Smooth muscle cell (in vitro differentiated cells): ENCODE data around the gene SRMS. TPM values are rescaled to one million over a fixed set of nuclear protein-coding genes. Genes with fewer than 3 reads are reported as not detected.

Source experiments
- DNase-seq: peaks from one replicate; lab custom pipeline; 2025; ENCODE audit not compliant: unreplicated experiment; lab: John Stamatoyannopoulos, UW
- H2AFZ ChIP-seq: fragments of 200-600 bp; sonication (generic); 2 replicates; pipeline ENCODE4 v1.6.0; 2016; ENCODE audit warnings: antibody characterized with exemption, low read depth, mild to moderate bottlenecking
- H3F3A ChIP-seq: fragments of 200-600 bp; sonication (generic); 2 replicates; pipeline ENCODE4 v1.6.0; 2017; ENCODE audit warnings: antibody characterized with exemption, low read depth
- H3K27ac ChIP-seq: fragments of 200-600 bp; sonication (generic); 2 replicates; pipeline ENCODE4 v1.5.1; 2016; ENCODE audit warnings: low read depth, mild to moderate bottlenecking
- H3K27me3 ChIP-seq: fragments of 200-600 bp; sonication (generic); 2 replicates; pipeline ENCODE4 v1.6.1; 2016; ENCODE audit warnings: low read depth, mild to moderate bottlenecking
- H3K36me3 ChIP-seq: fragments of 200-600 bp; sonication (generic); 2 replicates; pipeline ENCODE4 v1.5.1; 2016; ENCODE audit warnings: low read depth
- H3K4me1 ChIP-seq: fragments of 200-600 bp; sonication (generic); 2 replicates; pipeline ENCODE4 v1.5.1; 2016; ENCODE audit warnings: low read depth
- H3K4me2 ChIP-seq: fragments of 200-600 bp; sonication (generic); 2 replicates; pipeline ENCODE4 v1.6.0; 2016; ENCODE audit warnings: mild to moderate bottlenecking
- H3K4me3 ChIP-seq: fragments of 200-600 bp; sonication (generic); 2 replicates; pipeline ENCODE4 v1.5.1; 2016; ENCODE audit warnings: mild to moderate bottlenecking
- H3K79me2 ChIP-seq: fragments of 200-600 bp; sonication (generic); 2 replicates; pipeline ENCODE4 v1.6.0; 2016; ENCODE audit warnings: low read depth, mild to moderate bottlenecking
- H3K9ac ChIP-seq: fragments of 200-600 bp; sonication (generic); 2 replicates; pipeline ENCODE4 v1.6.0; 2016; ENCODE audit warnings: low read depth
- H3K9me3 ChIP-seq: fragments of 200-600 bp; sonication (generic); replicated peaks from 2 replicates; pipeline ENCODE4 v1.5.1; 2016; ENCODE audit warnings: low read depth
- H4K20me1 ChIP-seq: fragments of 200-600 bp; sonication (generic); 2 replicates; pipeline ENCODE4 v1.6.0; 2016; ENCODE audit warnings: low read depth
- CTCF ChIP-seq: fragments of 200-600 bp; sonication (generic); IDR thresholded peaks from 2 replicates; pipeline ENCODE4 v1.5.1; 2017; ENCODE audit warnings: borderline replicate concordance, mild to moderate bottlenecking, antibody characterized with exemption; ENCODE audit not compliant: insufficient read depth, poor library complexity, severe bottlenecking
- WGBS: methylation state at CpG from one replicate; pipeline ENCODE4 v1.1.7; 2016; ENCODE audit warnings: low lambda C conversion rate; 5-methylcytosine and 5-hydroxymethylcytosine counted together
- polyA plus RNA-seq: library from polyadenylated mRNA; unstranded; fragments of >200 nt; fragmentation: Nextera tagmentation; extraction: Ambion mirVana; gene quantifications from 2 replicates; pipeline ENCODE4 v1.2.1, GENCODE V29; 2016
- total RNA-seq: library from RNA; depleted of rRNA; stranded (reverse); fragments of >200 nt; gene quantifications from 2 replicates; pipeline ENCODE4 v1.2.3, GENCODE V29; 2014

The SRMS gene
- total and polyA plus RNA-seq, 2 experiments from 2014 or later, result not detected

- peak overlapping the region; percentile 85 for H3K4me2 ChIP-seq
- no peaks in the 10 kb centered on the region for H3K36me3 ChIP-seq
- peaks cover 25% of the 10 kb centered on the region for H3K27me3 ChIP-seq
- TF ChIP-seq CTCF, result no peak
- H3K27ac ChIP-seq, result no peak overlapping the region
- H2AFZ ChIP-seq, result no peak overlapping the region
- no peaks in the 10 kb centered on the region for H3K9me3 ChIP-seq
- H3K4me3 ChIP-seq, result no peak overlapping the region
- WGBS, result 82% methylated on average over 18 of the region's 20 CpGs
- H3K4me1 ChIP-seq, result peaks cover 3% of the 10 kb centered on the region
- H3K79me2 ChIP-seq, result no peaks in the 10 kb centered on the region
- no peak for DNase-seq
- H4K20me1 ChIP-seq, result no peaks in the 10 kb centered on the region
- H3F3A ChIP-seq, result no peaks in the 10 kb centered on the region
- no peak overlapping the region for H3K9ac ChIP-seq
Observed at GRCh38 chr20:63497138-63497945, 50.2 kb downstream of the SRMS start.

GRCh38 chr20:63496596-63497120 is 50.9 kb downstream of the SRMS start:
- no peak for DNase-seq
- H3K9me3 ChIP-seq, result no peaks in the 10 kb centered on the region
- peaks cover 3% of the 10 kb centered on the region for H3K4me1 ChIP-seq
- TF ChIP-seq CTCF, result no peak
- H3K4me3 ChIP-seq, result peak overlapping the region; percentile 22
- peaks cover 25% of the 10 kb centered on the region for H3K27me3 ChIP-seq
- peak overlapping the region; percentile 72 for H3K4me2 ChIP-seq
- 73% methylated on average over 16 of the region's 16 CpGs for WGBS
- H3K9ac ChIP-seq, result no peak overlapping the region
- H2AFZ ChIP-seq, result peak overlapping the region; percentile 3
- no peaks in the 10 kb centered on the region for H4K20me1 ChIP-seq
- H3K79me2 ChIP-seq, result no peaks in the 10 kb centered on the region
- H3K27ac ChIP-seq, result no peak overlapping the region
- no peaks in the 10 kb centered on the region for H3F3A ChIP-seq
- no peaks in the 10 kb centered on the region for H3K36me3 ChIP-seq

GRCh38 chr20:63495741-63496595 is 51.6 kb downstream of the SRMS start:
- Histone ChIP-seq H4K20me1 (no peaks in the 10 kb centered on the region), H3K27me3 (peaks cover 25% of the 10 kb centered on the region), H3K27ac (no peak overlapping the region), H3K79me2 (no peaks in the 10 kb centered on the region), H3F3A (no peaks in the 10 kb centered on the region), H2AFZ (peak overlapping the region; percentile 3), H3K9me3 (no peaks in the 10 kb centered on the region), H3K36me3 (no peaks in the 10 kb centered on the region), H3K9ac (no peak overlapping the region), H3K4me1 (peaks cover 3% of the 10 kb centered on the region), H3K4me2 (peak overlapping the region; percentile 72), H3K4me3 (peak overlapping the region; percentile 22)
- WGBS, result 45% methylated on average over 31 of the region's 48 CpGs
- peak; percentile 30 for DNase-seq
- peak; percentile 91 for TF ChIP-seq CTCF
